ENCODE results near the gene ZNF317.

GRCh38 chr19:9146882-9147281 is 6.7 kb downstream of the ZNF317 start:
- no peak for TF ChIP-seq POLR2AphosphoS5 (IDR thresholded peaks at IDR 0.05; ENCODE audit: low read depth, low read length)
- no peak for TF ChIP-seq REST (IDR thresholded peaks at IDR 0.05; ENCODE audit: insufficient read depth in 1 of 2, low read depth in 2 of 2, low read length in 2 of 2)
- TF ChIP-seq FOXP2 (optimal IDR thresholded peaks at IDR 0.05; ENCODE audit: borderline replicate concordance, extremely low read depth, extremely low read length, insufficient read depth), result no peak
